Fibroblast of skin of back (primary cell): Measurements from ENCODE around the gene ADCY1.

Experiments
- DNase-seq: peaks from one replicate; pipeline ENCODE4 v3.0.0-alpha.2; 2013

ADCY1 gene

GRCh38 chr7:45625714-45626440, 51.7 kb downstream of the ADCY1 start:
- no peak for DNase-seq

GRCh38 chr7:45626441-45627430, 52.6 kb downstream of the ADCY1 start:
- no peak for DNase-seq

GRCh38 chr7:45627691-45628456, 53.7 kb downstream of the ADCY1 start:
- DNase-seq: no peak

GRCh38 chr7:45631569-45631968, 57.4 kb downstream of the ADCY1 start:
- DNase-seq: no peak

- DNase-seq: no peak
Measured at GRCh38 chr7:45636733-45637132, 62.6 kb downstream of the ADCY1 start.

GRCh38 chr7:45638916-45639315, 64.7 kb downstream of the ADCY1 start:
- no peak for DNase-seq

GRCh38 chr7:45642044-45642443, 67.9 kb downstream of the ADCY1 start:
- DNase-seq: no peak

GRCh38 chr7:45643630-45644029, 69.5 kb downstream of the ADCY1 start:
- DNase-seq: no peak

- no peak for DNase-seq
Measured at GRCh38 chr7:45644237-45644636, 70.1 kb downstream of the ADCY1 start.

- no peak for DNase-seq
Measured at GRCh38 chr7:45645141-45645969, 71.2 kb downstream of the ADCY1 start.

- no peak for DNase-seq
Measured at GRCh38 chr7:45646207-45646821, 72.1 kb downstream of the ADCY1 start.

GRCh38 chr7:45646996-45647825, 73.0 kb downstream of the ADCY1 start:
- no peak for DNase-seq

- DNase-seq: no peak
Measured at GRCh38 chr7:45647967-45648670, 74.0 kb downstream of the ADCY1 start.

GRCh38 chr7:45648671-45648995, 74.5 kb downstream of the ADCY1 start:
- DNase-seq: no peak

- DNase-seq: no peak
Measured at GRCh38 chr7:45649560-45650346, 75.6 kb downstream of the ADCY1 start.

GRCh38 chr7:45650404-45651394, 76.5 kb downstream of the ADCY1 start:
- no peak for DNase-seq

- DNase-seq: no peak
Measured at GRCh38 chr7:45651540-45651939, 77.4 kb downstream of the ADCY1 start.

GRCh38 chr7:45652630-45653029, 78.5 kb downstream of the ADCY1 start:
- no peak for DNase-seq
